ENCODE data around the gene NDUFS6. TPM values are rescaled to one million over a fixed set of nuclear protein-coding genes. Genes with fewer than 3 reads are reported as not detected.

NDUFS6 gene
- total and polyA plus RNA-seq, 3 donors from 2014 or later = 54.9 to 59.3 (median 58.7) TPM

DNA sequence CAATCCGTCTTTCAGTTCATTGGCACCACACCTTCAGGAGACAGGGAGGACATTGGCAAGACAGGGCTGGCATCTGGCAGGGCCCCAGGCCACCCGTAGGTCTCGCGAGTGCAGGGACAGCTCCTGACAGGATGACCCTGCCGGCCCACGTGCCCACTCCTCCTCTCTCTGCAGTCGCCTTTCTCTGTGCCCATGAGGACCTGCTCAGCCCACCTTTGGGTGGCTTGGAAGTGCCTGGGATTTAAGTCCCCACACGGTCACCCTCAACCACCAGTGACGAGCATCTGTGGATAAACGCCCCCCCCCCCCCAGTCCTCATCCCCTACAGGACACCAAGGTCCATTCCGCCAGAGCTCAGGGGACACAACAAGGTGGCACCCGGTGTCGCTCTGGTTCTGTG lies 5.7 kb upstream of the NDUFS6 start:
- peaks cover 6% of the 10 kb centered on the region for H3K4me1 ChIP-seq
- no peaks in the 10 kb centered on the region for H3K9me3 ChIP-seq
- H3K36me3 ChIP-seq (ENCODE audit: low read depth, missing control alignments) = no peaks in the 10 kb centered on the region
- H3K27me3 ChIP-seq = no peaks in the 10 kb centered on the region
- TF ChIP-seq POLR2A (IDR thresholded peaks at IDR 0.05) = no peak
- TF ChIP-seq, protein P1, sequence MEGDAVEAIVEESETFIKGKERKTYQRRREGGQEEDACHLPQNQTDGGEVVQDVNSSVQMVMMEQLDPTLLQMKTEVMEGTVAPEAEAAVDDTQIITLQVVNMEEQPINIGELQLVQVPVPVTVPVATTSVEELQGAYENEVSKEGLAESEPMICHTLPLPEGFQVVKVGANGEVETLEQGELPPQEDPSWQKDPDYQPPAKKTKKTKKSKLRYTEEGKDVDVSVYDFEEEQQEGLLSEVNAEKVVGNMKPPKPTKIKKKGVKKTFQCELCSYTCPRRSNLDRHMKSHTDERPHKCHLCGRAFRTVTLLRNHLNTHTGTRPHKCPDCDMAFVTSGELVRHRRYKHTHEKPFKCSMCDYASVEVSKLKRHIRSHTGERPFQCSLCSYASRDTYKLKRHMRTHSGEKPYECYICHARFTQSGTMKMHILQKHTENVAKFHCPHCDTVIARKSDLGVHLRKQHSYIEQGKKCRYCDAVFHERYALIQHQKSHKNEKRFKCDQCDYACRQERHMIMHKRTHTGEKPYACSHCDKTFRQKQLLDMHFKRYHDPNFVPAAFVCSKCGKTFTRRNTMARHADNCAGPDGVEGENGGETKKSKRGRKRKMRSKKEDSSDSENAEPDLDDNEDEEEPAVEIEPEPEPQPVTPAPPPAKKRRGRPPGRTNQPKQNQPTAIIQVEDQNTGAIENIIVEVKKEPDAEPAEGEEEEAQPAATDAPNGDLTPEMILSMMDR (IDR thresholded peaks at IDR 0.05) = no peak
- H3K4me3 ChIP-seq = no peak overlapping the region
- H3K27ac ChIP-seq = no peak overlapping the region
- intact Hi-C loops (cut with DNase I; ENCODE audit: low total_unique reads) = no loop called here
- WGBS, 2 donors = 81 to 87% methylated on average over 10 to 13 of the region's 13 CpGs
- DNase-seq = no peak

DNA sequence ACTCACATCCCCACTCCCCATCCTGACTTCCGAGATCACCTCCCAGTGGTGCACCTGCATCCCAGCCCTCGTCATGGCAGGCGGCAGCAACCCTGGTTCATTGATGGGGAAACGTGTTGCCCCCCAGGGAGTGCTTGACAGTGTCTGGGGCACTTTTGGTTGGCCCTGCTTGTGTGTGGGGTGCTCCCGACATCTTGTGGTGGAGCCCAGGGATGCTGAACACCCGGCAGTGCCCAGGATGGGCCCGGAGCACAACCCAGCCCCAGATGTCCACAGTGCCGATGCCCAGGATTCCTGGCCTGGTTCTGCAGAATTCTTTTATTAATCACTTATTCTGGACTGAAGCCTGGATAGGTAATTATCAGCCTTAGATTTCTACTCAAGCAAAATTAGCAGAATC lies 5.3 kb upstream of the NDUFS6 start:
- no peak for DNase-seq

DNA sequence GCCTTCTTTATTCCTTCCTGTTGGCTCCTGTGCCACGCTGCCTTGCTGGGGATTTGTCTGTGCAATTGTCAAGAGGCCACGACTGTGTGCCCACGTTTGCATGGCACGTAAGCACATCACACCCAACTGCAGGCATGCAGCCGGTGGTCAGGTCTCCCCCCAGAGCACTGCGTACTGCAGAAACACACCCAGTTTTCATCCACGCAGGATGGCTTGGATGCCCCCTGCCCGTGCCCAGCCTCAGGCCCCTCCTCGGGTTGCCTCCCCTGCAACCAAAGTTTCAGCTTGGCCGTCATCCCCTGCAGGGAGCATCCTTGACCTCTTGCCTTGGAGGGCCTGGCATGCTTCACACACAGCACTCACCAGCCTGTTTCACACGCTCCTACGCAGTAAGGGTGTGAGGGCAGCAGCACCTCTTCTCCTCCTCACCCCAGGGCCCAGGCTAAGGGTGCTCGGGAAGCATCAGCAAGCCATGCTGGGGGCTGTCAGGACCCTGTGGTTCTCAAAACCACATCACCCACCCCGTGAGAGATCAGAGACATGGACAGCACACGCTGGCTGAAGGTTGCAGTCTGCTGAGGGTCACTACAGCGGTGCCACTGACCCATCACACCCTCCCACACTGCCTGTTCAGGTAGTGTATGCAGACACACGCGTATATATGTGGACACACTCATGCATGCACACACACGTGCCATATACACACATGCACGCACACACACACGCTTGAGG lies 4.7 kb upstream of the NDUFS6 start:
- DNase-seq = no peak
- Histone ChIP-seq H3K4me3 (no peak overlapping the region), H3K27me3 (no peaks in the 10 kb centered on the region), H3K27ac (no peak overlapping the region), H3K9me3 (no peaks in the 10 kb centered on the region), H3K36me3 (ENCODE audit: low read depth, missing control alignments) (no peaks in the 10 kb centered on the region), H3K4me1 (peaks cover 6% of the 10 kb centered on the region)
- intact Hi-C loops (cut with DNase I; ENCODE audit: low total_unique reads) = no loop called here
- TF ChIP-seq, protein P1 (IDR thresholded peaks at IDR 0.05) = no peak
- no peak for TF ChIP-seq POLR2A (IDR thresholded peaks at IDR 0.05)
- WGBS, 2 donors = 86 to 89% methylated on average over 17 to 21 of the region's 21 CpGs

More for the DNA sequence above, 5.3 kb upstream of the NDUFS6 start:
- Histone ChIP-seq H3K4me3 (no peak overlapping the region), H3K27me3 (no peaks in the 10 kb centered on the region), H3K9me3 (no peaks in the 10 kb centered on the region), H3K4me1 (peaks cover 6% of the 10 kb centered on the region), H3K27ac (no peak overlapping the region), H3K36me3 (ENCODE audit: low read depth, missing control alignments) (no peaks in the 10 kb centered on the region)
- WGBS, 2 donors = 86 to 87% methylated on average over 7 to 8 of the region's 8 CpGs
- TF ChIP-seq POLR2A (IDR thresholded peaks at IDR 0.05) = no peak
- TF ChIP-seq, protein P1 (IDR thresholded peaks at IDR 0.05) = no peak
- intact Hi-C loops (cut with DNase I; ENCODE audit: low total_unique reads) = no loop called here

DNA sequence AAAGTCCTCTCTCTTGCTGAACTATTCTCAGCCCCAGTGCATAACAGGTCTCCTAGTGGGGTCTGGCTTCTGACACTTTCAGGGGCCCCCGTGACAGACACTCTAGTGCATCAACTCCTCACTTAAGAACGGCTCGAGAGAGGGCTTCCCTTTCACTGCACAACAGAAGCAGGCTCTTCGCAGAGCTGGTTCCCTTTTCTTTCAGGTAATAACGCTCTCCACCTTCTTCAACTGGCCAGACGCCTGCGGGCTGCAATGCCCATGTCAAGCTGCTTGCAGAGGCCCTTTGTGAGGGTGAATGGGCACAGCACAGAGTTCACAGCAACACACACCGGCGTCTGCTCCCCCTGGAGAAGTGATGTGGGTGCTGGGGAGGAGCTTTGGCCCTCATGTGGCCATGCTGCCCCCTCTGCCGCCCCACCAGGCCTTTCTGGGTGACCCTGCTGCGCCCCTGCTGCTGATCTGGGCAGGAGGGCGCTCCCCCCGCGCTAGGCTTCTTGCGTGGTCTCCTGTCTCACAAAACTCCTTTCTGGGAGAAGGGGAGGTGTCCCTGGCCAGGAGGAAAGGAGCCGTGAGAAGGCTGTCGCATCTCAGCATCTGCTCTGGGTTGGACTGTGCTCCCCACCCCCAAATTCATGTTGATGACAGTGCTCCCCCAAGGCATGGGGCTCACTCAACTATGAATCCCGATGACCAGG lies 4.0 kb upstream of the NDUFS6 start:
- WGBS, 2 donors = 90 to 93% methylated on average over 16 to 18 of the region's 18 CpGs
- Histone ChIP-seq H3K9me3 (no peaks in the 10 kb centered on the region), H3K27me3 (no peaks in the 10 kb centered on the region), H3K4me3 (no peak overlapping the region), H3K4me1 (peaks cover 12% of the 10 kb centered on the region), H3K27ac (no peak overlapping the region), H3K36me3 (ENCODE audit: low read depth, missing control alignments) (no peaks in the 10 kb centered on the region)
- TF ChIP-seq POLR2A (IDR thresholded peaks at IDR 0.05) = no peak
- TF ChIP-seq, protein P1 (IDR thresholded peaks at IDR 0.05) = no peak
- intact Hi-C loops (cut with DNase I; ENCODE audit: low total_unique reads) = no loop called here
- no peak for DNase-seq

Data from testis (tissue), 3 donors.